Activated naive CD4-positive, alpha-beta T cell treated with anti-CD3 and anti-CD28 coated beads for 36 hours (primary cell): ENCODE measurements around the gene POLD2. TPM values are rescaled to one million over a fixed set of nuclear protein-coding genes. Genes with fewer than 3 reads are reported as not detected.

ENCODE experiments used
- CTCF ChIA-PET: fragments of 350-600 bp; sonication (Branson Sonifier 250); formaldehyde crosslinking; loops from one replicate; lab custom pipeline; 2021; ENCODE audit warnings: antibody characterized with exemption; lab: Charles Lee
- DNase-seq: peaks from one replicate; pipeline ENCODE4 v3.0.0-alpha.2; 2020
- H3K27ac Mint-ChIP-seq: one replicate; pipeline ENCODE4 v1.8.0; 2021; ENCODE audit warnings: mild to moderate bottlenecking, mixed read lengths
- H3K27me3 Mint-ChIP-seq: one replicate; pipeline ENCODE4 v1.8.0; 2021; ENCODE audit warnings: low read depth, mixed read lengths
- H3K36me3 Mint-ChIP-seq: one replicate; pipeline ENCODE4 v1.8.0; 2021; ENCODE audit warnings: low read depth, mixed read lengths
- H3K4me1 Mint-ChIP-seq: one replicate; pipeline ENCODE4 v1.8.0; 2021; ENCODE audit warnings: low read depth, mixed read lengths
- H3K4me3 Mint-ChIP-seq: one replicate; pipeline ENCODE4 v1.8.0; 2021; ENCODE audit warnings: mild to moderate bottlenecking, moderate library complexity, mixed read lengths
- H3K9me3 Mint-ChIP-seq: one replicate; pipeline ENCODE4 v1.8.0; 2021; ENCODE audit warnings: mixed read lengths
- intact Hi-C: fragments of 100-400 bp; cut with micrococcal nuclease; formaldehyde crosslinking; loops from one replicate; pipeline ENCODE4 v1.15.1; 2023
- total RNA-seq, 2 experiments: library from RNA; stranded (reverse); gene quantifications; one replicate each; pipeline ENCODE4 v1.2.3, GENCODE V29; 2021

POLD2 gene
- total RNA-seq, 2 experiments from 2014 or later = 261 to 270 TPM

- intact Hi-C loops = no loop called here
- no peak for DNase-seq
- H3K27ac Mint-ChIP-seq = no peak within 1 kb of the TSS
- H3K27me3 Mint-ChIP-seq = peaks cover 4% of the 10 kb centered on the region
- no peak within 1 kb of the TSS for H3K4me3 Mint-ChIP-seq
- H3K36me3 Mint-ChIP-seq = no peaks in the 10 kb centered on the region
- CTCF ChIA-PET = no interaction called here
- H3K4me1 Mint-ChIP-seq = peaks cover 9% of the 10 kb centered on the region
- no peaks in the 10 kb centered on the region for H3K9me3 Mint-ChIP-seq
These were observed 18.0 kb upstream of the POLD2 start, which contains the start of gene MYL7 for GRCh38 chr7:44141221-44141850. Gene MYL7 (minus strand): TSS chr7:44141332. CDS start chr7:44141305, 27 bp downstream.

- Mint-ChIP-seq H3K4me3 (no peak overlapping the region), H3K9me3 (no peaks in the 10 kb centered on the region), H3K27me3 (peaks cover 4% of the 10 kb centered on the region), H3K4me1 (peaks cover 4% of the 10 kb centered on the region), H3K36me3 (no peaks in the 10 kb centered on the region), H3K27ac (no peak overlapping the region)
- intact Hi-C loops = no loop called here
- CTCF ChIA-PET = no interaction called here
- no peak for DNase-seq
These were observed 17.0 kb upstream of the POLD2 start for GRCh38 chr7:44140341-44140740.

DNA sequence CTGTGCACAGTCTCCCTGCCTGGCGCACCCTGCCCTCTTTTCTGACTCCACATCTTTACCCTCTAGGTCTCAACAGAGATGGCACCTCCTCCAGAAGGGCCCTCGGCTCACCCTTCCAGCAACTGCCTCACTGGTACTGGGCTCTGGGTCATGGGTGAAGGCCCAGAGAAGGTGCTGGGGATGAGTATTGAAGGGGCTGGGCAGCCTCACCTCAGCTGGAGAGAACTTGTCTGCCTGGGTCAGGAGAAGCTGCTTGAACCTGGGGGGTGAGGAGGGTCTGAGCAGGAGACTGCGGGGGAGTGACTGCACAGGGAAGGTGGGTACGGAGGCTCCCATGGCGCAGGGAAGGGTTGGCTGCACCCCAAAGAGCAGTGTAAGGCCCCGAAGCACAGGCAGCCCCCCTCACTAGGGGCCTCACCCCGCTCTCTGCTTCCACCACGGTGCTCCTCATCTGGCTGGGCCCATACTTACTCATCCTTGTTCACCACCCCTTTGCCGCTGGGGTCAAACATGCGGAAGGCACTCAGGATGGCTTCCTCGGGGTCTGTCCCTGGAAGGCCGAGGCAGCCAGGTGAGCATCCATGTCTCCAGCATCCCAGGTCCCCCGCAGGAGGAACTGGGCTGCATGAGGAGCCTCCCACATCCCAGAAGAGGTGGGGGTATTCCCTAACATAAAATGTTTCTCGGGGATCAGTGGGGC is 16.1 kb upstream of the POLD2 start:
- H3K27me3 Mint-ChIP-seq = no peaks in the 10 kb centered on the region

DNA sequence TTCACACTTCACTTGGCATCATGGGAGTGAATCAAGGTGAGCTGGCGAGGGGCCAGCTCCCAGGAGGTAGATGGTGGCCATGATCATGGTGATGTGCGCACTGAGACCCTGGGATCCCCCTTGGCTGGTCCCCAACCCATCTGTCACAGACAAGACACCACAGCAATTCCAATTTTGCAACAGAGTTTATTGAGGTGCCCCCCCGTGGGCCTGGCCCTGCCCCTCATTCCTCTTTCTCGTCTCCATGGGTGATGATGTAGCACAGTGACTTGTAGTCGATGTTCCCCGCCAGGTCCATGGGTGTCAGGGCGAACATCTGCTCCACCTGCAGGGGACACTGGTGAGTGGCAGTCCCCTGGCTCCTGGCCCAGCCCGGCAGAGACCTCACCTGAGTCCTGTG is 15.3 kb upstream of the POLD2 start:
- H3K4me1 Mint-ChIP-seq = no peaks in the 10 kb centered on the region
- intact Hi-C loops = no loop called here
- no peak for DNase-seq
- H3K4me3 Mint-ChIP-seq = no peak overlapping the region
- no peaks in the 10 kb centered on the region for H3K27me3 Mint-ChIP-seq
- H3K9me3 Mint-ChIP-seq = no peaks in the 10 kb centered on the region
- no peak overlapping the region for H3K27ac Mint-ChIP-seq
- no peaks in the 10 kb centered on the region for H3K36me3 Mint-ChIP-seq
- CTCF ChIA-PET = no interaction called here

More for the DNA sequence above, 16.1 kb upstream of the POLD2 start:
- Mint-ChIP-seq H3K4me1 (no peaks in the 10 kb centered on the region), H3K36me3 (no peaks in the 10 kb centered on the region), H3K27ac (no peak overlapping the region), H3K4me3 (no peak overlapping the region), H3K9me3 (no peaks in the 10 kb centered on the region)
- intact Hi-C loops = no loop called here
- CTCF ChIA-PET = no interaction called here
- DNase-seq = no peak

- H3K27me3 Mint-ChIP-seq = no peaks in the 10 kb centered on the region
- DNase-seq = no peak
These were observed 13.4 kb upstream of the POLD2 start for GRCh38 chr7:44136731-44137130.

DNA sequence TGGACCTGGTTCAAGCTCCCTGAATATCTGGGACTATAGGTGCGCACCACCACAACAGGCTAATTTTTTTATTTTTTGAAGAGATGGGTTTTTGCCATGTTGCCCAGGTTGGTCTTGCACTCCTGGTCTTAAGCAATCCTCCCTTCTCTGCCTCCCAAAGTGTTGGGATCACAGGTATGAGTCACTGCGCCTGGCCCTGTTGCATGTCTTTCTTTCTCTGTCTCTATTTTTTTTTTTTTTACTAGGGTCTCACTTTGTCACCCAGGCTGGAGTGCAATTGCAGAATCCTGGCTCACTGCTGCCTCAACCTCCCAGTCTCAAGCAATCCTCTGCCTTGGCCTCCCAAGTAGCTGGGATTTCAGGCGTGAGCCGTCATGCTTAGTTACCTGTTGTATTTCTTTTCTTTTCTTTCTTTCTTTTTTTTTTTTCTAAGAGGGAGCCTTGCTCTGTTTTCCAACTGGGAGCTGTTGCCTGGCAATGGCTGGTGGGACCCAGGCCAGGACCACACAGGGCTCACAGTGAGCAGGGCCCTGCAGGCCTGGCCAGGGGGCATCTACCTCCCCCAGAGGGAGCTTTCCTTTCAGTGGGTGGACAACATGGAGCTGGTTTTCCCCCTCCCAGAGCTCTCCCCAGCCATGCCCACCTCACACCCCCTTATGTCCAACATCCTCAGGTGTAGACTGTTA is 11.7 kb upstream of the POLD2 start:
- Mint-ChIP-seq H3K27ac (no peak overlapping the region), H3K27me3 (no peaks in the 10 kb centered on the region)
- CTCF ChIA-PET = interaction anchor here (0.5 kb wide), 1 partner anchor 83 kb away, joined by 3 read pairs; no protein-coding TSS in a partner anchor

More at GRCh38 chr7:44136731-44137130, 13.4 kb upstream of the POLD2 start:
- H3K4me1 Mint-ChIP-seq = no peaks in the 10 kb centered on the region
- intact Hi-C loops = no loop called here
- no peak overlapping the region for H3K27ac Mint-ChIP-seq
- no peaks in the 10 kb centered on the region for H3K36me3 Mint-ChIP-seq
- H3K9me3 Mint-ChIP-seq = no peaks in the 10 kb centered on the region
- CTCF ChIA-PET = no interaction called here
- no peak overlapping the region for H3K4me3 Mint-ChIP-seq

GRCh38 chr7:44133295-44133694 is 9.9 kb upstream of the POLD2 start:
- intact Hi-C loops = no loop called here
- DNase-seq = no peak
- no peaks in the 10 kb centered on the region for H3K9me3 Mint-ChIP-seq
- no peaks in the 10 kb centered on the region for H3K36me3 Mint-ChIP-seq
- CTCF ChIA-PET = no interaction called here
- no peak overlapping the region for H3K4me3 Mint-ChIP-seq
- H3K27me3 Mint-ChIP-seq = no peaks in the 10 kb centered on the region
- H3K27ac Mint-ChIP-seq = no peak overlapping the region
- H3K4me1 Mint-ChIP-seq = no peaks in the 10 kb centered on the region

More for the DNA sequence above, 11.7 kb upstream of the POLD2 start:
- Mint-ChIP-seq H3K4me1 (no peaks in the 10 kb centered on the region), H3K36me3 (no peaks in the 10 kb centered on the region), H3K9me3 (no peaks in the 10 kb centered on the region), H3K4me3 (no peak overlapping the region)
- DNase-seq = no peak
- intact Hi-C loops = no loop called here

DNA sequence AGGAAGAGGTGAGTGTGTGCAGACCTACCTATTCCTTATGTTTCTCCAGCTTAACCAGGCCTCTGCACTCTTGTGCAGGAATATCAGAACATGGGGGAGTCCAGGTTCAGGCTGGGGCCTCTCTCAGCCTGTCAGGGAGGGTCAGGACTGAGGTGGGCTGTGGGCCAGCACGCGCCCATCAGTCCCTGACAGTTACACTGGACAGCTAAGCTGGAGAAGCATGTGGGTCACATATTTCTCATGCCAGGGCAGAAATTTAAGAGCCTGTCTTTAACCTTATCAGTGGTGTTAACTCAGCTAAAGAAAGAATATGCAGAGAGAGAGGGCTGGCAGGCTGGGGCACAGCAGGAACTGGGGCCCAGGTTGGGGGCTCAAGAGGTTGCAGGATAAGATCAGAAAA is 8.7 kb upstream of the POLD2 start:
- H3K36me3 Mint-ChIP-seq = no peaks in the 10 kb centered on the region
- H3K4me3 Mint-ChIP-seq = no peak overlapping the region
- no peaks in the 10 kb centered on the region for H3K27me3 Mint-ChIP-seq
- no peak overlapping the region for H3K27ac Mint-ChIP-seq
- intact Hi-C loops = no loop called here
- CTCF ChIA-PET = interaction anchor here (1.1 kb wide), 1 partner anchor 27 kb away, joined by 3 read pairs; no protein-coding TSS in a partner anchor
- no peaks in the 10 kb centered on the region for H3K9me3 Mint-ChIP-seq
- DNase-seq = no peak
- no peaks in the 10 kb centered on the region for H3K4me1 Mint-ChIP-seq

GRCh38 chr7:44131173-44132029 is 8.1 kb upstream of the POLD2 start:
- H3K4me1 Mint-ChIP-seq = no peaks in the 10 kb centered on the region
- no peak overlapping the region for H3K4me3 Mint-ChIP-seq
- no peak overlapping the region for H3K27ac Mint-ChIP-seq
- H3K36me3 Mint-ChIP-seq = no peaks in the 10 kb centered on the region
- CTCF ChIA-PET = interaction anchor here (0.6 to 1.1 kb wide), 2 partner anchors 27 to 434 kb away, joined by 3 read pairs; no protein-coding TSS in a partner anchor
- H3K9me3 Mint-ChIP-seq = no peaks in the 10 kb centered on the region
- intact Hi-C loops = no loop called here
- no peaks in the 10 kb centered on the region for H3K27me3 Mint-ChIP-seq
- no peak for DNase-seq

- H3K27ac Mint-ChIP-seq = no peak overlapping the region
- no peak overlapping the region for H3K4me3 Mint-ChIP-seq
- intact Hi-C loops = loop anchor here (10.0 kb wide), 1 partner anchor 336 kb away; no protein-coding TSS in a partner anchor
- H3K9me3 Mint-ChIP-seq = no peaks in the 10 kb centered on the region
- CTCF ChIA-PET = interaction anchor here (0.7 kb wide), 1 partner anchor 9 kb away, joined by 3 read pairs; no protein-coding TSS in a partner anchor
- H3K4me1 Mint-ChIP-seq = peaks cover 3% of the 10 kb centered on the region
- no peaks in the 10 kb centered on the region for H3K36me3 Mint-ChIP-seq
- no peaks in the 10 kb centered on the region for H3K27me3 Mint-ChIP-seq
- no peak for DNase-seq
These were observed 5.6 kb upstream of the POLD2 start for GRCh38 chr7:44128721-44129582.

DNA sequence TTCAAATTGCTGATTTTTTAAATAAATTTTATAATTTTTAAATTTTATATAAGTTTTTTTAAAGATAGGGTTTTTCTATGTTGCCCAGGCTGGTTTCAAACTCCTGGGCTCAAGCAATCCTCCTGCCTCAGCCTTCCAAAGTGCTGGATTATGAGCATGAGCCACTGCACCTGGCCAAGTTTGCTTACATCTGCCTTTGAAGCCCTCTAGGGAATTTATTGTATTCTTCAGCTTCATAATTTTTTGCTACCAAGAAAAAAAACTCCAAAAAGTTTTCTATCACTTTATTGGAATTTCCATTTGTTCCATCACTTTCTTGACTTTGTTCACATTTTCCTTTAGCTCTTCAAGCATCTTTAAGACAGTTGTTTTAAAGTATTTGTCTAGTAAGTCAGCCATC is 3.8 kb upstream of the POLD2 start:
- H3K27ac Mint-ChIP-seq = no peak overlapping the region
- H3K9me3 Mint-ChIP-seq = no peaks in the 10 kb centered on the region
- DNase-seq = no peak
- H3K27me3 Mint-ChIP-seq = no peaks in the 10 kb centered on the region
- H3K4me3 Mint-ChIP-seq = no peak overlapping the region
- CTCF ChIA-PET = interaction anchor here (0.7 to 0.8 kb wide), 2 partner anchors 42 to 69 kb away, joined by 3 read pairs; no protein-coding TSS in a partner anchor
- intact Hi-C loops = loop anchor here (10.0 kb wide), 1 partner anchor 338 kb away; no protein-coding TSS in a partner anchor
- H3K4me1 Mint-ChIP-seq = peaks cover 10% of the 10 kb centered on the region
- H3K36me3 Mint-ChIP-seq = peaks cover 4% of the 10 kb centered on the region
